Measurements from ENCODE around the gene DCTN4. TPM values are rescaled to one million over a fixed set of nuclear protein-coding genes. Genes with fewer than 3 reads are reported as not detected.

The DCTN4 gene
- total and polyA plus RNA-seq, 9 of the 15 experiments (the other 6 are each of a cell fraction or from before 2014, with no cell fraction given) = 20.4 to 64.9 (median 49.9) TPM

DNA sequence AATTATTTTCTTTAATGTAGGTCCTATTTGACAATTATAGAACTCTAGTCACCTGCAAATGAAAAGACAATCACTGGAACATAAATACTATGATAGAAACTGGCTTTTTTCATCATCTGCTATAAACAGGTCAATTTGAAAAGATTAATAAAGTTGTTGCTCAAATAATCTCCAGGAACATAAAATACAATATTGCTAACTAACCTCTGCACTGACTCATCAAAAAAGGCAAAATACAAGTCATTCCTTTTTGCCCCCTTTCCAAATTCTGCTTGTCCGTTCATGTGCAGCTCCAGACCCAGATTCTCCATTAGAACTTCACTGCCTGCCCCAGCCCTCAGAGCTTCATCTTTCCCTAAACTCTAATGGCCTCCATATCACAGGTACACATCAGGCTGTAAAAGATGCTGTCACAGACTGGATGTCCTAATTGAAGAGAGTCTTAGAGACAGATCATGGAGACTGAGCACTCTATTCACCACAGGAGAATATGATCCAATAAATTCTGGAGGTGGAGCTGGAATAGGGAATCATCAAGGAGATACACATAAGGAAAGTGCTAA is 1.6 kb downstream of the DCTN4 start:
- ChIA-PET POLR2A (interaction anchor here (0.6 to 1.6 kb wide), 4 partner anchors 30 to 837 kb away, joined by 3 to 5 read pairs (median 4); partner anchors contain the start of gene RBM22), CTCF (ENCODE audit: low intra/inter-chr PET ratio) (no interaction called here)
- DNase-seq (ENCODE audit: extremely low read depth in 1 of 4, low spot score in 3 of 4) (peak in 1 of 4 experiments; percentile 34), ATAC-seq (peak; percentile 7), FAIRE-seq (no peak)
- peak overlapping the region; percentile 81 for H3K4me2 ChIP-seq (ENCODE audit: insufficient read depth, low read length)
- BruUV-seq (replicated peaks) = no TSS peak
- WGBS (ENCODE audit: insufficient coverage, low coverage, missing lambda C conversion rate) = 50% methylated on average over 1 of the region's 1 CpG
- H3K36me3 ChIP-seq (ENCODE audit: control insufficient read depth, insufficient read depth, low read length) = peaks cover 43% of the 10 kb centered on the region
- peaks cover 53% of the 10 kb centered on the region for H3K79me2 ChIP-seq (ENCODE audit: control insufficient read depth, insufficient read depth, low read length)
- H3K27ac ChIP-seq (ENCODE audit: extremely low read depth, low read depth, low read length) = peak overlapping the region; percentile 99
- in situ Hi-C loops (cut with MboI) (no loop called here), intact Hi-C loops (cut with micrococcal nuclease) (loop anchor here (5.0 kb wide), 1 partner anchor 55 kb away; the partner anchor contains the start of gene RBM22)
- H2AFZ ChIP-seq (ENCODE audit: low read depth, low read length) = no peak overlapping the region
- H3K4me1 ChIP-seq (replicated peaks in 1 of 2; ENCODE audit: control insufficient read depth in 2 of 2, insufficient read depth in 2 of 2, low read length in 2 of 2) = peaks cover 4 to 10% of the 10 kb centered on the region in 2 experiments; a peak in 4 of 5 replicates
- peak overlapping the region; percentile 75 to 94; a peak in 3 of 4 replicates for H3K9ac ChIP-seq (ENCODE audit: insufficient read depth in 1 of 2, low read depth in 2 of 2, low read length in 2 of 2)
- no peaks in the 10 kb centered on the region for H4K20me1 ChIP-seq (replicated peaks; ENCODE audit: control insufficient read depth, insufficient read depth, low read length)
- H3K4me3 ChIP-seq = peak overlapping the region; percentile 49
- no peaks in the 10 kb centered on the region for H3K27me3 ChIP-seq (ENCODE audit: control insufficient read depth in 2 of 2, insufficient read depth in 2 of 2, low read length in 2 of 2)
- H3K9me3 ChIP-seq (replicated peaks; ENCODE audit: control insufficient read depth, insufficient read depth, low read depth, low read length) = peaks cover 3% of the 10 kb centered on the region; the same call in 1 of the 2 replicates
- no peaks in the 10 kb centered on the region for H3K9me1 ChIP-seq (ENCODE audit: control insufficient read depth, insufficient read depth, low read length)
- TF ChIP-seq, protein P1, sequence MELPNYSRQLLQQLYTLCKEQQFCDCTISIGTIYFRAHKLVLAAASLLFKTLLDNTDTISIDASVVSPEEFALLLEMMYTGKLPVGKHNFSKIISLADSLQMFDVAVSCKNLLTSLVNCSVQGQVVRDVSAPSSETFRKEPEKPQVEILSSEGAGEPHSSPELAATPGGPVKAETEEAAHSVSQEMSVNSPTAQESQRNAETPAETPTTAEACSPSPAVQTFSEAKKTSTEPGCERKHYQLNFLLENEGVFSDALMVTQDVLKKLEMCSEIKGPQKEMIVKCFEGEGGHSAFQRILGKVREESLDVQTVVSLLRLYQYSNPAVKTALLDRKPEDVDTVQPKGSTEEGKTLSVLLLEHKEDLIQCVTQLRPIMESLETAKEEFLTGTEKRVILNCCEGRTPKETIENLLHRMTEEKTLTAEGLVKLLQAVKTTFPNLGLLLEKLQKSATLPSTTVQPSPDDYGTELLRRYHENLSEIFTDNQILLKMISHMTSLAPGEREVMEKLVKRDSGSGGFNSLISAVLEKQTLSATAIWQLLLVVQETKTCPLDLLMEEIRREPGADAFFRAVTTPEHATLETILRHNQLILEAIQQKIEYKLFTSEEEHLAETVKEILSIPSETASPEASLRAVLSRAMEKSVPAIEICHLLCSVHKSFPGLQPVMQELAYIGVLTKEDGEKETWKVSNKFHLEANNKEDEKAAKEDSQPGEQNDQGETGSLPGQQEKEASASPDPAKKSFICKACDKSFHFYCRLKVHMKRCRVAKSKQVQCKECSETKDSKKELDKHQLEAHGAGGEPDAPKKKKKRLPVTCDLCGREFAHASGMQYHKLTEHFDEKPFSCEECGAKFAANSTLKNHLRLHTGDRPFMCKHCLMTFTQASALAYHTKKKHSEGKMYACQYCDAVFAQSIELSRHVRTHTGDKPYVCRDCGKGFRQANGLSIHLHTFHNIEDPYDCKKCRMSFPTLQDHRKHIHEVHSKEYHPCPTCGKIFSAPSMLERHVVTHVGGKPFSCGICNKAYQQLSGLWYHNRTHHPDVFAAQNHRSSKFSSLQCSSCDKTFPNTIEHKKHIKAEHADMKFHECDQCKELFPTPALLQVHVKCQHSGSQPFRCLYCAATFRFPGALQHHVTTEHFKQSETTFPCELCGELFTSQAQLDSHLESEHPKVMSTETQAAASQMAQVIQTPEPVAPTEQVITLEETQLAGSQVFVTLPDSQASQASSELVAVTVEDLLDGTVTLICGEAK (IDR thresholded peaks at IDR 0.05) = peak; percentile 95
- TF ChIP-seq, protein P1 (CRISPR knock-in tag; IDR thresholded peaks at IDR 0.05) = peak; percentile 75
- TF ChIP-seq GABPB2 (CRISPR knock-in tag; conservative IDR thresholded peaks at IDR 0.05) (no peak), HNRNPUL1 (IDR thresholded peaks at IDR 0.05; ENCODE audit: low read length) (no peak), SMARCA4 (IDR thresholded peaks at IDR 0.05) (peak; percentile 57), ZNF174 (CRISPR knock-in tag; IDR thresholded peaks at IDR 0.05) (no peak), MAFF (IDR thresholded peaks at IDR 0.05; ENCODE audit: low read length) (peak; percentile 61; the same call in 1 of the 2 replicates), NFRKB (IDR thresholded peaks at IDR 0.05; ENCODE audit: low read depth) (0 out of 2 replicates have a peak, but pooled peaks have one; percentile 25), PRMT5 (CRISPR knock-in tag; IDR thresholded peaks at IDR 0.05) (no peak)
- TF ChIP-seq, protein P2, sequence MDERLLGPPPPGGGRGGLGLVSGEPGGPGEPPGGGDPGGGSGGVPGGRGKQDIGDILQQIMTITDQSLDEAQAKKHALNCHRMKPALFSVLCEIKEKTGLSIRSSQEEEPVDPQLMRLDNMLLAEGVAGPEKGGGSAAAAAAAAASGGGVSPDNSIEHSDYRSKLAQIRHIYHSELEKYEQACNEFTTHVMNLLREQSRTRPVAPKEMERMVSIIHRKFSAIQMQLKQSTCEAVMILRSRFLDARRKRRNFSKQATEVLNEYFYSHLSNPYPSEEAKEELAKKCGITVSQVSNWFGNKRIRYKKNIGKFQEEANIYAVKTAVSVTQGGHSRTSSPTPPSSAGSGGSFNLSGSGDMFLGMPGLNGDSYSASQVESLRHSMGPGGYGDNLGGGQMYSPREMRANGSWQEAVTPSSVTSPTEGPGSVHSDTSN (CRISPR knock-in tag; IDR thresholded peaks at IDR 0.05; ENCODE audit: low read depth) = no peak
- TF ChIP-seq, protein P2 (tag; conservative IDR thresholded peaks at IDR 0.05; ENCODE audit: low read depth) = no peak
